K562 (cell line): ENCODE data around the gene ATXN1L. TPM values are rescaled to one million over a fixed set of nuclear protein-coding genes. Genes with fewer than 3 reads are reported as not detected.

Source experiments
- ATAC-seq: fragments of 200-7000 bp; cut with Tn5 transposase; 3 replicates; pipeline ENCODE4 v1.9.1; 2020; ENCODE audit warnings: moderate library complexity
- BruUV-seq: library from RNA; stranded (reverse); fragments of 400-500 nt; replicated peaks from 2 replicates; lab custom pipeline; 2021; lab: Mats Ljungman, UMichigan
- CTCF ChIA-PET: fragments of 300-600 bp; formaldehyde crosslinking; extraction: SDS; loops from one replicate; lab custom pipeline; 2021; ENCODE audit warnings: low intra/inter-chr PET ratio; lab: Yijun Ruan, JAX
- POLR2A ChIA-PET: fragments of 300-600, 350-650 bp; sonication (Branson Sonifier 250); formaldehyde crosslinking; extraction: SDS; loops from one replicate; lab custom pipeline; 2021; ENCODE audit warnings: antibody characterized with exemption, inconsistent platforms; lab: Yijun Ruan, JAX
- DNase-seq, 4 experiments: peaks; one replicate each; pipeline versions ENCODE4 v3.0.0 to v3.0.0-alpha.2; 2011 to 2018; ENCODE audit warnings: low spot score in 3 of 4, mixed read lengths in 3 of 4; ENCODE audit errors: extremely low read depth in 1 of 4
- FAIRE-seq: peaks from 2 replicates; lab custom pipeline; 2011; peaks lifted over from hg19 to GRCh38; lab: Jason Lieb, UNC
- H2AFZ ChIP-seq: 2 replicates; pipeline ENCODE4 v1.6.0; 2011; ENCODE audit warnings: low read depth, low read length, control low read depth, inconsistent platforms
- H3K27ac ChIP-seq: fragments of 200-600 bp; 3 replicates; pipeline ENCODE4 v1.8.0; 2011; ENCODE audit warnings: low read depth, mild to moderate bottlenecking, control low read depth, inconsistent platforms, low read length, moderate library complexity, mixed read lengths; ENCODE audit errors: extremely low read depth
- H3K27me3 ChIP-seq, 2 experiments: fragments of 300-600 bp in 1 of 2; 2 replicates in 1 of 2; 3 replicates in 1 of 2; pipeline versions ENCODE4 v1.6.0 to v1.8.0; 2011; ENCODE audit warnings: inconsistent platforms in 2 of 2, low read length in 2 of 2, mild to moderate bottlenecking in 1 of 2, mixed read lengths in 1 of 2, moderate library complexity in 1 of 2; ENCODE audit not compliant: control insufficient read depth in 2 of 2, insufficient read depth in 2 of 2
- H3K36me3 ChIP-seq: fragments of 300-600 bp; 3 replicates; pipeline ENCODE4 v1.8.0; 2011; ENCODE audit warnings: mild to moderate bottlenecking, low read length, inconsistent platforms; ENCODE audit not compliant: control insufficient read depth, insufficient read depth
- H3K4me1 ChIP-seq, 2 experiments: fragments of 200-600 bp in 1 of 2; replicated peaks in 1 of 2; 2 replicates in 1 of 2; 3 replicates in 1 of 2; pipeline versions ENCODE4 v1.5.1 to v1.8.0; 2011; ENCODE audit warnings: inconsistent platforms in 2 of 2, low read length in 2 of 2, mild to moderate bottlenecking in 1 of 2, mixed read lengths in 1 of 2, moderate library complexity in 1 of 2; ENCODE audit not compliant: control insufficient read depth in 2 of 2, insufficient read depth in 2 of 2
- H3K4me2 ChIP-seq: 2 replicates; pipeline ENCODE4 v1.6.1; 2011; ENCODE audit warnings: low read length, control low read depth, inconsistent platforms, mixed read lengths; ENCODE audit not compliant: insufficient read depth
- H3K4me3 ChIP-seq: fragments of 200-600 bp; sonication (generic), shearing (Covaris generic); 2 replicates; pipeline ENCODE4 v1.5.1; 2016; ENCODE audit warnings: control low read depth, inconsistent platforms
- H3K79me2 ChIP-seq: fragments of 200-600 bp; 3 replicates; pipeline ENCODE4 v1.8.0; 2011; ENCODE audit warnings: low read length, inconsistent platforms; ENCODE audit not compliant: control insufficient read depth, insufficient read depth
- H3K9ac ChIP-seq, 2 experiments: 2 replicates each; pipeline versions ENCODE4 v1.6.0 to v1.6.1; 2011; ENCODE audit warnings: low read depth in 2 of 2, low read length in 2 of 2, control low read depth in 1 of 2, inconsistent platforms in 1 of 2, mild to moderate bottlenecking in 1 of 2, mixed read lengths in 1 of 2; ENCODE audit not compliant: insufficient read depth in 1 of 2
- H3K9me1 ChIP-seq: one replicate; pipeline ENCODE4 v1.6.0; 2011; ENCODE audit warnings: inconsistent platforms, mild to moderate bottlenecking, low read length, moderate library complexity; ENCODE audit not compliant: control insufficient read depth, insufficient read depth
- H3K9me3 ChIP-seq: replicated peaks from 2 replicates; pipeline ENCODE4 v1.5.1; 2011; ENCODE audit warnings: low read depth, low read length, inconsistent platforms; ENCODE audit not compliant: control insufficient read depth, insufficient read depth
- H4K20me1 ChIP-seq: replicated peaks from 2 replicates; pipeline ENCODE4 v1.6.1; 2011; ENCODE audit warnings: low read length, inconsistent platforms, mixed read lengths; ENCODE audit not compliant: control insufficient read depth, insufficient read depth
- HOMEZ ChIP-seq: fragments of 250-450 bp; sonication (Bioruptor Pico); IDR thresholded peaks from 2 replicates; pipeline ENCODE4 v1.4.0; 2020; ENCODE audit warnings: mild to moderate bottlenecking, moderate library complexity
- JUND ChIP-seq, 2 experiments: IDR thresholded peaks; 2 replicates in 1 of 2; 3 replicates in 1 of 2; pipeline ENCODE4 v1.6.1; 2011; ENCODE audit warnings: borderline replicate concordance in 2 of 2, low read depth in 2 of 2, low read length in 2 of 2, improper control_type of control experiment in 1 of 2, missing biosample characterization in 1 of 2, missing genetic modification characterization in 1 of 2, missing genetic modification reagents in 1 of 2
- MBD1 ChIP-seq: fragments of 250-450 bp; sonication (Bioruptor Pico); IDR thresholded peaks from 2 replicates; pipeline ENCODE4 v1.8.0; 2022; ENCODE audit warnings: inconsistent platforms
- MEF2D ChIP-seq: conservative IDR thresholded peaks from 2 replicates; pipeline ENCODE4 v1.6.1; 2016; ENCODE audit warnings: low read depth, missing genetic modification characterization, missing compliant biosample characterization
- OTX1 ChIP-seq: fragments of 450-650 bp; formaldehyde crosslinking; IDR thresholded peaks from 2 replicates; pipeline ENCODE4 v1.4.0; 2022; ENCODE audit warnings: mild to moderate bottlenecking
- WGBS: fragments of 100-300 bp; shearing (Covaris generic); methylation state at CpG from one replicate; pipeline ENCODE4 v1.1.6; 2016; ENCODE audit warnings: low coverage, mixed read lengths; ENCODE audit not compliant: insufficient coverage; ENCODE audit errors: missing lambda C conversion rate; 5-methylcytosine and 5-hydroxymethylcytosine counted together
- in situ Hi-C: fragments of 300-500 bp; cut with MboI; formaldehyde crosslinking; loops from 4 replicates; pipeline ENCODE4 v1.15.0; 2018; ENCODE audit warnings: inconsistent platforms, mixed read lengths
- intact Hi-C: fragments of 100-400 bp; cut with micrococcal nuclease; formaldehyde crosslinking; loops from 2 replicates; pipeline ENCODE4 v1.14.2; 2022
- polyA plus RNA-seq, 8 experiments: library from polyadenylated mRNA; depleted of rRNA in 4 of 8; stranded (reverse) in 5 of 8; unstranded in 3 of 8; fragments of >200 nt; fragmentation: Nextera tagmentation in 2 of 8; fragmentation: Illumina TruSeq in 1 of 8; extraction: Ambion mirVana in 2 of 8; extraction: Trizol in 1 of 8; gene quantifications; 2 replicates each; pipeline versions ENCODE4 v1.2.1 to v1.2.3, GENCODE V29; 2011 to 2014; ENCODE audit warnings: inconsistent platforms in 1 of 8, missing spikeins in 1 of 8
- total RNA-seq, 7 experiments: library from RNA; depleted of rRNA in 6 of 7; stranded (reverse); fragments of >200 nt in 6 of 7; fragmentation: Illumina TruSeq in 2 of 7; extraction: Trizol in 2 of 7; gene quantifications; 2 replicates each; pipeline versions ENCODE4 v1.2.1 to v1.2.3, GENCODE V29; 2011 to 2021; ENCODE audit warnings: low replicate concordance in 1 of 7

ATXN1L gene
- total and polyA plus RNA-seq, 9 of the 15 experiments (the other 6 are each of a cell fraction or from before 2014, with no cell fraction given): 1.4 to 11.3 (median 9.3) TPM

DNA sequence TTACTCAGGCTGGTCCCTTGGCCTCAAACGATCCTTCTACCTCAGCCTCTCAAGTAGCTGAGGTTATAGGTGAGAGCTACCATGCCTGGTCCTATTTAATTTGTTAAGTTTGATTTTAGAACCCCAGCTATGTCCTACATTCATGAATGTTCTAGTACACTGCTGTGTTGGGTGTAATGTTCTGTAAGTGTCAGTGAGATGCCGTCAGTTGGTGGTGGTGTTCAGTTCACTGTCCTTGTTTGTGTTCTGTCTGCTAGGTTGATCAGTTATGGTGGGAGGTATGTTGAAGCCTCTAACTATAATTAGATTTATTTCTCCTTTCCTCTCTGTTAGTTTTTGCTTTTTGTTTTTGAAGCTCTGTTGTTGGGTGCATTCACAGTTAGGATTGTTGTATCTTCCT is 57.8 kb downstream of the ATXN1L start:
- no TSS peak for BruUV-seq
- FAIRE-seq (no peak), DNase-seq (no peak), ATAC-seq (no peak; the same call in 2 of the 3 replicates)
- Histone ChIP-seq H3K4me3 (no peak overlapping the region), H3K9me3 (no peaks in the 10 kb centered on the region), H3K27me3 (no peaks in the 10 kb centered on the region), H3K9ac (no peak overlapping the region), H3K36me3 (peaks cover 20% of the 10 kb centered on the region), H3K4me2 (no peak overlapping the region), H3K4me1 (peaks cover 0 to 6% of the 10 kb centered on the region in 2 experiments; a peak in 3 of 5 replicates), H4K20me1 (peaks cover 24% of the 10 kb centered on the region; the same call in 1 of the 2 replicates), H2AFZ (no peak overlapping the region), H3K9me1 (no peaks in the 10 kb centered on the region), H3K79me2 (peaks cover 99% of the 10 kb centered on the region), H3K27ac (no peak overlapping the region)
- intact Hi-C loops: no loop called here
- WGBS: 78% methylated on average over 2 of the region's 2 CpGs
- POLR2A ChIA-PET: interaction anchor here (0.6 to 1.5 kb wide), 6 partner anchors 8 to 15 kb away, joined by 3 to 5 read pairs (median 4); partner anchors contain the start of gene IST1
- TF ChIP-seq MEF2D (no peak), MBD1 (CRISPR knock-in tag) (no peak), OTX1 (CRISPR knock-in tag) (no peak), JUND (IDR thresholded peaks at IDR 0.05; ENCODE audit: borderline replicate concordance, low read depth, low read length) (no peak), JUND (tag; IDR thresholded peaks at IDR 0.05; ENCODE audit: borderline replicate concordance, low read depth, low read length) (no peak), HOMEZ (no peak)
- CTCF ChIA-PET: no interaction called here
- in situ Hi-C loops: no loop called here
